Smooth muscle cell (in vitro differentiated cells): ENCODE measurements around the gene SPARC. TPM values are rescaled to one million over a fixed set of nuclear protein-coding genes. Genes with fewer than 3 reads are reported as not detected.

Experiments used
- DNase-seq: peaks from one replicate; lab custom pipeline; 2025; ENCODE audit not compliant: unreplicated experiment; lab: John Stamatoyannopoulos, UW
- H2AFZ ChIP-seq: fragments of 200-600 bp; sonication (generic); 2 replicates; pipeline ENCODE4 v1.6.0; 2016; ENCODE audit warnings: antibody characterized with exemption, low read depth, mild to moderate bottlenecking
- H3F3A ChIP-seq: fragments of 200-600 bp; sonication (generic); 2 replicates; pipeline ENCODE4 v1.6.0; 2017; ENCODE audit warnings: antibody characterized with exemption, low read depth
- H3K27ac ChIP-seq: fragments of 200-600 bp; sonication (generic); 2 replicates; pipeline ENCODE4 v1.5.1; 2016; ENCODE audit warnings: low read depth, mild to moderate bottlenecking
- H3K27me3 ChIP-seq: fragments of 200-600 bp; sonication (generic); 2 replicates; pipeline ENCODE4 v1.6.1; 2016; ENCODE audit warnings: low read depth, mild to moderate bottlenecking
- H3K36me3 ChIP-seq: fragments of 200-600 bp; sonication (generic); 2 replicates; pipeline ENCODE4 v1.5.1; 2016; ENCODE audit warnings: low read depth
- H3K4me1 ChIP-seq: fragments of 200-600 bp; sonication (generic); 2 replicates; pipeline ENCODE4 v1.5.1; 2016; ENCODE audit warnings: low read depth
- H3K4me2 ChIP-seq: fragments of 200-600 bp; sonication (generic); 2 replicates; pipeline ENCODE4 v1.6.0; 2016; ENCODE audit warnings: mild to moderate bottlenecking
- H3K4me3 ChIP-seq: fragments of 200-600 bp; sonication (generic); 2 replicates; pipeline ENCODE4 v1.5.1; 2016; ENCODE audit warnings: mild to moderate bottlenecking
- H3K79me2 ChIP-seq: fragments of 200-600 bp; sonication (generic); 2 replicates; pipeline ENCODE4 v1.6.0; 2016; ENCODE audit warnings: low read depth, mild to moderate bottlenecking
- H3K9ac ChIP-seq: fragments of 200-600 bp; sonication (generic); 2 replicates; pipeline ENCODE4 v1.6.0; 2016; ENCODE audit warnings: low read depth
- H3K9me3 ChIP-seq: fragments of 200-600 bp; sonication (generic); replicated peaks from 2 replicates; pipeline ENCODE4 v1.5.1; 2016; ENCODE audit warnings: low read depth
- H4K20me1 ChIP-seq: fragments of 200-600 bp; sonication (generic); 2 replicates; pipeline ENCODE4 v1.6.0; 2016; ENCODE audit warnings: low read depth
- WGBS: methylation state at CpG from one replicate; pipeline ENCODE4 v1.1.7; 2016; ENCODE audit warnings: low lambda C conversion rate; 5-methylcytosine and 5-hydroxymethylcytosine counted together
- polyA plus RNA-seq: library from polyadenylated mRNA; unstranded; fragments of >200 nt; fragmentation: Nextera tagmentation; extraction: Ambion mirVana; gene quantifications from 2 replicates; pipeline ENCODE4 v1.2.1, GENCODE V29; 2016
- total RNA-seq: library from RNA; depleted of rRNA; stranded (reverse); fragments of >200 nt; gene quantifications from 2 replicates; pipeline ENCODE4 v1.2.3, GENCODE V29; 2014
- TF ChIP-seq, protein P1 (sequence below): fragments of 200-600 bp; sonication (generic); IDR thresholded peaks from 2 replicates; pipeline ENCODE4 v1.5.1; 2017; ENCODE audit warnings: borderline replicate concordance, mild to moderate bottlenecking, antibody characterized with exemption; ENCODE audit not compliant: insufficient read depth, poor library complexity, severe bottlenecking

The SPARC gene
- total and polyA plus RNA-seq, 2 experiments from 2014 or later, result 7,113 to 19,518 TPM

DNA sequence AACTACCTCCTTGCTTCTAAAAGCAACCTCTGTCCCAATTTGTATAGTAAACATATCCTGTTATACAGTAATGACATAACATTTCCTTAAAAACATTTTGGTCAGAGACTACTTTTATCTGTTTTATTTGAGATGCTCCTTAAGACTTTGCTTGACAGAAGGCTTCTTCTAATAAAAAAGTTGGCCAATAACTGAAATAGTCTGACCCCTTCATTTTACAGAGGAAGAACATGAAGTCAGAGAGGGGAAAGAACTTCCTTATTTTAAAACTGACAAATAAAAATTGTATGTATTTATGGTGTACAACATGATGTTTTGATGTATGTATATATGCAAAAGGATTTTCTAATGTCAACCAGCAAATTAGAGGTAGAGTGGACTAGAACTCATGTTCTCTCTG, 35.8 kb upstream of the SPARC start:
- Histone ChIP-seq H3K9ac (no peak overlapping the region), H3K4me1 (peaks cover 7% of the 10 kb centered on the region), H2AFZ (no peak overlapping the region), H3K4me2 (no peak overlapping the region), H3K79me2 (no peaks in the 10 kb centered on the region), H3K27ac (no peak overlapping the region), H3K27me3 (no peaks in the 10 kb centered on the region), H3K36me3 (no peaks in the 10 kb centered on the region), H3K9me3 (no peaks in the 10 kb centered on the region), H4K20me1 (no peaks in the 10 kb centered on the region), H3F3A (peaks cover 6% of the 10 kb centered on the region), H3K4me3 (no peak overlapping the region)
- no peak for DNase-seq
- TF ChIP-seq, protein P1, sequence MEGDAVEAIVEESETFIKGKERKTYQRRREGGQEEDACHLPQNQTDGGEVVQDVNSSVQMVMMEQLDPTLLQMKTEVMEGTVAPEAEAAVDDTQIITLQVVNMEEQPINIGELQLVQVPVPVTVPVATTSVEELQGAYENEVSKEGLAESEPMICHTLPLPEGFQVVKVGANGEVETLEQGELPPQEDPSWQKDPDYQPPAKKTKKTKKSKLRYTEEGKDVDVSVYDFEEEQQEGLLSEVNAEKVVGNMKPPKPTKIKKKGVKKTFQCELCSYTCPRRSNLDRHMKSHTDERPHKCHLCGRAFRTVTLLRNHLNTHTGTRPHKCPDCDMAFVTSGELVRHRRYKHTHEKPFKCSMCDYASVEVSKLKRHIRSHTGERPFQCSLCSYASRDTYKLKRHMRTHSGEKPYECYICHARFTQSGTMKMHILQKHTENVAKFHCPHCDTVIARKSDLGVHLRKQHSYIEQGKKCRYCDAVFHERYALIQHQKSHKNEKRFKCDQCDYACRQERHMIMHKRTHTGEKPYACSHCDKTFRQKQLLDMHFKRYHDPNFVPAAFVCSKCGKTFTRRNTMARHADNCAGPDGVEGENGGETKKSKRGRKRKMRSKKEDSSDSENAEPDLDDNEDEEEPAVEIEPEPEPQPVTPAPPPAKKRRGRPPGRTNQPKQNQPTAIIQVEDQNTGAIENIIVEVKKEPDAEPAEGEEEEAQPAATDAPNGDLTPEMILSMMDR, result no peak

DNA sequence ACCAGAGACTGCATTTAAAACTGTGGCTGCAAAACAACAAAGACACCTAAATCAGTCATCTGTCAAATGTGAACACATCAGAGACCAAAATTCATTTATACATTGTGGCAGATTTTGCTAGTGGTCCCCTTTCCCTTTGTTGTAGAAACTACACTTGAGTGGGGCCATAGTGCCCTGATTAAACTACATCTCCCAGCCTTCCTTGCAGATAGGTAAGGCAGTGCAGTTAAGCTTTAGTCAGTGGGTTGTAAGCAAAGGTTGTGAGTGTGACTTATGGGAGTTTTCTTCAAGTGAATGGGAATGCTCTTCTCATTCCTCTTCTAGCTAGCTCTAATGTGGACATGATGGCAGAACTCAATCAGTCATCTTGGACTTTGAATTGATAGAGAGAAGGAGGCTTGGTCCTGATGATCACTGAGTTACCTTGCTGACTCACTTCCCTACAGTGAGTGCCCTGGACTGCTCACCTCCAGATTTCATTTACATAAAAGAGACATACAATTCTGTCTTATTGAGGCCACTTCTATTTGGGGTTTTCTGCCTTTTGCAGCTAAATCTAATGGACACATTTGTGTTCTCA, 35.2 kb upstream of the SPARC start:
- Histone ChIP-seq H3K79me2 (no peaks in the 10 kb centered on the region), H2AFZ (no peak overlapping the region), H3K27ac (peak overlapping the region; percentile 29)

DNA sequence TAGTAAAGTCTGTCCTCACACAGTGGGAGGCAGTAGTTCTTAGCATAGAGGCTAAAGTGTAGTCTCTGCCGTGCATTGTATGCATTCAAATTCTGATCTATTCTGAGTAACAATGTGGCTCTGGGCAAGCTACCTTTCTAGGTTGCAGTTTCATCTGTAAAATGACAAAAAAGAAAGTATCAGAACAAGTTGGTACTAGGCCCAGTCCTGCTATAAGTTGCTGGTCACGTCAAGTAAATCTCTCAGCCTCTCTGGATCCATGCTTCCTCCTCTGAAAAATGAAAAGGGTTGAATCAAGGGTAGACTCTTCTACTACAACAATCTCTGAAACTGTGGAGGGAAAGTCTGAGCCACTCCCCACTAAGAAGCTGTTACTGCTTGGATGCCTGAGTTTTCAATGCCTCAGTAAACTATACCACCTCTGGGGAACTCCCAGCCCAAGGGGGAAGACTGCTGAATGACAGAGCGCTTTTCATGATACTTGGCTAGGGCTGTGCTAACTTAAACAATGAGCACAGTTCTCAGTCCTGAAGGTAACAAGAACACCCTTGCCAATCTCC, 34.5 kb upstream of the SPARC start:
- H3K9me3 ChIP-seq, result no peaks in the 10 kb centered on the region
- H3K27me3 ChIP-seq, result no peaks in the 10 kb centered on the region
- no peak for DNase-seq
- H4K20me1 ChIP-seq, result no peaks in the 10 kb centered on the region
- TF ChIP-seq, protein P1, result no peak
- no peaks in the 10 kb centered on the region for H3K79me2 ChIP-seq
- H3K4me3 ChIP-seq, result no peak overlapping the region
- no peak overlapping the region for H3K4me2 ChIP-seq
- H2AFZ ChIP-seq, result peak overlapping the region; percentile 56
- peaks cover 6% of the 10 kb centered on the region for H3F3A ChIP-seq
- H3K4me1 ChIP-seq, result peaks cover 7% of the 10 kb centered on the region
- no peak overlapping the region for H3K9ac ChIP-seq
- no peaks in the 10 kb centered on the region for H3K36me3 ChIP-seq
- WGBS, result 85% methylated on average over 3 of the region's 3 CpGs
- H3K27ac ChIP-seq, result peak overlapping the region; percentile 29

More for the DNA sequence above, 35.2 kb upstream of the SPARC start:
- no peak overlapping the region for H3K9ac ChIP-seq
- no peak overlapping the region for H3K4me3 ChIP-seq
- H4K20me1 ChIP-seq, result no peaks in the 10 kb centered on the region
- no peak for DNase-seq
- no peaks in the 10 kb centered on the region for H3K9me3 ChIP-seq
- H3F3A ChIP-seq, result peaks cover 6% of the 10 kb centered on the region
- no peaks in the 10 kb centered on the region for H3K27me3 ChIP-seq
- peaks cover 7% of the 10 kb centered on the region for H3K4me1 ChIP-seq
- H3K36me3 ChIP-seq, result no peaks in the 10 kb centered on the region
- no peak overlapping the region for H3K4me2 ChIP-seq
- TF ChIP-seq, protein P1, result no peak

DNA sequence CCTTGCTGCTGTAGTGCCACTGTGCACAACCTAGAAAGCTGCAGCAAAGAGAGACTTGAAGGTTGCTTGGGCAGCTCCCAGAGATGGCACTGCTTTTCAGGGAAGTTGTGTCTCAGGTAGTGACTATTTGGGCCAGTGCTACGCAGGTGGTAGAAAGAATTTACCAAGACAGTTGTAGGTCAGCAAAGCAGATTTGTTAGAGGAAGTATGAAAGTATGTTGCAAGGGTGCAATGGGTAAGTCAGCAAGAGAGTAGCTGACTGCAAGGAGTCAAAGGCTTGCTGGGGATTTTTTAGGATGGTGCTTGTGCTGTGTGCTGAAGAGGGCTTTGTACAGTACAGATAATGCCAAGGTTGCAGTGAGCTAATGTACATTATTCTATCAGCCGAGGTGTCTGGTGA, 33.5 kb upstream of the SPARC start:
- no peaks in the 10 kb centered on the region for H4K20me1 ChIP-seq
- TF ChIP-seq, protein P1, result no peak
- H3K27ac ChIP-seq, result peak overlapping the region; percentile 94
- no peak overlapping the region for H3K4me2 ChIP-seq
- WGBS, result 100% methylated on average over 2 of the region's 2 CpGs
- H3K27me3 ChIP-seq, result no peaks in the 10 kb centered on the region
- H3K4me1 ChIP-seq, result peaks cover 7% of the 10 kb centered on the region
- H3F3A ChIP-seq, result peaks cover 6% of the 10 kb centered on the region
- no peak overlapping the region for H3K4me3 ChIP-seq
- H3K9me3 ChIP-seq, result no peaks in the 10 kb centered on the region
- H3K79me2 ChIP-seq, result no peaks in the 10 kb centered on the region
- no peak overlapping the region for H2AFZ ChIP-seq
- H3K9ac ChIP-seq, result no peak overlapping the region
- DNase-seq, result no peak
- H3K36me3 ChIP-seq, result no peaks in the 10 kb centered on the region
